ENCODE results near the gene IRF4.

The IRF4 gene

DNA sequence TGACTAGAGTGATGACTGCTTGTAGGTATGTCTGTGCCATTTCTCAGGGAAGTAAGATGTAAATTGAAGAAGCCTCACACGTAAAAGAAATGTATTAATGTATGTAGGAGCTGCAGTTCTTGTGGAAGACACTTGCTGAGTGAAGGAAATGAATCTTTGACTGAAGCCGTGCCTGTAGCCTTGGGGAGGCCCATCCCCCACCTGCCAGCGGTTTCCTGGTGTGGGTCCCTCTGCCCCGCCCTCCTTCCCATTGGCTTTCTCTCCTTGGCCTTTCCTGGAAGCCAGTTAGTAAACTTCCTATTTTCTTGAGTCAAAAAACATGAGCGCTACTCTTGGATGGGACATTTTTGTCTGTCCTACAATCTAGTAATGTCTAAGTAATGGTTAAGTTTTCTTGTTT, 16.6 kb downstream of the IRF4 start:
- no peak overlapping the region for H3K4me3 ChIP-seq (ENCODE audit: low read depth, low read length)
- TF ChIP-seq CTCF (IDR thresholded peaks at IDR 0.05; ENCODE audit: borderline replicate concordance, insufficient read depth, low read depth, low read length), result no peak

DNA sequence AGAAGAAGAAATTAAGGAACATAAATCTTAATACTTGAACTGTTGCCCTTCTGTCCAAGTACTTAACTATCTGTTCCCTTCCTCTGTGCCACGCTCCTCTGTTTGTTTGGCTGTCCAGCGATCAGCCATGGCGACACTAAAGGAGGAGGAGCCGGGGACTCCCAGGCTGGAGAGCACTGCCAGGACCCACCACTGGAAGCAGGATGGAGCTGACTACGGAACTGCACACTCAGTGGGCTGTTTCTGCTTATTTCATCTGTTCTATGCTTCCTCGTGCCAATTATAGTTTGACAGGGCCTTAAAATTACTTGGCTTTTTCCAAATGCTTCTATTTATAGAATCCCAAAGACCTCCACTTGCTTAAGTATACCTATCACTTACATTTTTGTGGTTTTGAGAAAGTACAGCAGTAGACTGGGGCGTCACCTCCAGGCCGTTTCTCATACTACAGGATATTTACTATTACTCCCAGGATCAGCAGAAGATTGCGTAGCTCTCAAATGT, 17.1 kb downstream of the IRF4 start:
- no peak overlapping the region for H3K4me3 ChIP-seq (ENCODE audit: low read depth, low read length)
- peak; percentile 18; the same call in 1 of the 2 replicates for TF ChIP-seq CTCF (IDR thresholded peaks at IDR 0.05; ENCODE audit: borderline replicate concordance, insufficient read depth, low read depth, low read length)

DNA sequence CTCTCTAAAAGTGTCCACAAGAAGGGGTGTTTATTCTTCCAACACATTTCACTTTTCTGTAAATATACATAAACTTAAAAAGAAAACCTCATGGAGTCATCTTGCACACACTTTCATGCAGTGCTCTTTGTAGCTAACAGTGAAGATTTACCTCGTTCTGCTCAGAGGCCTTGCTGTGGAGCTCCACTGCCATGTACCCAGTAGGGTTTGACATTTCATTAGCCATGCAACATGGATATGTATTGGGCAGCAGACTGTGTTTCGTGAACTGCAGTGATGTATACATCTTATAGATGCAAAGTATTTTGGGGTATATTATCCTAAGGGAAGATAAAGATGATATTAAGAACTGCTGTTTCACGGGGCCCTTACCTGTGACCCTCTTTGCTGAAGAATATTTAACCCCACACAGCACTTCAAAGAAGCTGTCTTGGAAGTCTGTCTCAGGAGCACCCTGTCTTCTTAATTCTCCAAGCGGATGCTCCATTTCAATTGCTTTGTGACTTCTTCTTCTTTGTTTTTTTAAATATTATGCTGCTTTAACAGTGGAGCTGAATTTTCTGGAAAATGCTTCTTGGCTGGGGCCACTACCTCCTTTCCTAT, 17.9 kb downstream of the IRF4 start:
- no peak for TF ChIP-seq CTCF (IDR thresholded peaks at IDR 0.05; ENCODE audit: borderline replicate concordance, insufficient read depth, low read depth, low read length)
- H3K4me3 ChIP-seq (ENCODE audit: low read depth, low read length), result no peak overlapping the region

DNA sequence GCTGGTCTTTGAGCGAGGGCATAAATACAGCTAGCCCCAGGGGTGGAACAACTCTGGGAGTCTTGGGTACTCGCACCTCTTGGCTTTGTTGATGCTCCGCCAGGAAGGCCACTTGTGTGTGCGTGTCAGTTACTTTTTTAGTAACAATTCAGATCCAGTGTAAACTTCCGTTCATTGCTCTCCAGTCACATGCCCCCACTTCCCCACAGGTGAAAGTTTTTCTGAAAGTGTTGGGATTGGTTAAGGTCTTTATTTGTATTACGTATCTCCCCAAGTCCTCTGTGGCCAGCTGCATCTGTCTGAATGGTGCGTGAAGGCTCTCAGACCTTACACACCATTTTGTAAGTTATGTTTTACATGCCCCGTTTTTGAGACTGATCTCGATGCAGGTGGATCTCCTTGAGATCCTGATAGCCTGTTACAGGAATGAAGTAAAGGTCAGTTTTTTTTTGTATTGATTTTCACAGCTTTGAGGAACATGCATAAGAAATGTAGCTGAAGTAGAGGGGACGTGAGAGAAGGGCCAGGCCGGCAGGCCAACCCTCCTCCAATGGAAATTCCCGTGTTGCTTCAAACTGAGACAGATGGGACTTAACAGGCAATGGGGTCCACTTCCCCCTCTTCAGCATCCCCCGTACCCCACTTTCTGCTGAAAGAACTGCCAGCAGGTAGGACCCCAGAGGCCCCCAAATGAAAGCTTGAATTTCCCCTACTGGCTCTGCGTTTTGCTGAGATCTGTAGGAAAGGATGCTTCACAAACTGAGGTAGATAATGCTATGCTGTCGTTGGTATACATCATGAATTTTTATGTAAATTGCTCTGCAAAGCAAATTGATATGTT, 19.2 kb downstream of the IRF4 start:
- no peak overlapping the region for H3K4me3 ChIP-seq (ENCODE audit: low read depth, low read length)
- TF ChIP-seq CTCF (IDR thresholded peaks at IDR 0.05; ENCODE audit: borderline replicate concordance, insufficient read depth, low read depth, low read length), result no peak

- TF ChIP-seq CTCF (IDR thresholded peaks at IDR 0.05; ENCODE audit: borderline replicate concordance, insufficient read depth, low read depth, low read length), result no peak
- no peak overlapping the region for H3K4me3 ChIP-seq (ENCODE audit: low read depth, low read length)
These were observed 20.0 kb downstream of the IRF4 start for GRCh38 chr6:411402-412145.

- TF ChIP-seq CTCF (IDR thresholded peaks at IDR 0.05; ENCODE audit: borderline replicate concordance, insufficient read depth, low read depth, low read length), result no peak
- H3K4me3 ChIP-seq (ENCODE audit: low read depth, low read length), result no peak overlapping the region
These were observed 20.8 kb downstream of the IRF4 start for GRCh38 chr6:412146-412886.
